GM12878 (cell line): ENCODE data around the gene UTF1. TPM values are rescaled to one million over a fixed set of nuclear protein-coding genes. Genes with fewer than 3 reads are reported as not detected.

Experiments
- ATAC-seq: fragments of 200-7000 bp; cut with Tn5 transposase; 3 replicates; pipeline ENCODE4 v1.9.1; 2020; ENCODE audit warnings: mild to moderate bottlenecking, moderate library complexity
- BruUV-seq: library from RNA; stranded (reverse); fragments of 400-500 nt; replicated peaks from 2 replicates; lab custom pipeline; 2021; lab: Mats Ljungman, UMichigan
- CTCF ChIA-PET: fragments of 300-600 bp; sonication (Branson Sonifier 250); formaldehyde crosslinking; extraction: SDS; loops from one replicate; lab custom pipeline; 2021; ENCODE audit warnings: inconsistent platforms; lab: Yijun Ruan, JAX
- POLR2A ChIA-PET: fragments of 350-600 bp; formaldehyde crosslinking; extraction: SDS; loops from one replicate; lab custom pipeline; 2021; ENCODE audit warnings: inconsistent platforms; lab: Charles Lee
- RAD21 ChIA-PET: fragments of 300-600 bp; sonication (Branson Sonifier 250); formaldehyde crosslinking; loops from one replicate; lab custom pipeline; 2023; ENCODE audit warnings: antibody characterized with exemption; ENCODE audit not compliant: unreplicated experiment; lab: Charles Lee
- SMC1A ChIA-PET: fragments of 300-600 bp; sonication (Branson Sonifier 250); formaldehyde crosslinking; loops from one replicate; lab custom pipeline; 2023; ENCODE audit not compliant: unreplicated experiment, uncharacterized antibody; lab: Charles Lee
- DNase-seq: peaks from one replicate; pipeline ENCODE4 v3.0.0-alpha.2; 2011; ENCODE audit warnings: low read depth, low spot score
- FAIRE-seq: peaks from 3 replicates; lab custom pipeline; 2011; peaks lifted over from hg19 to GRCh38; lab: Jason Lieb, UNC
- H2AFZ ChIP-seq: 2 replicates; pipeline ENCODE4 v1.6.0; 2011; ENCODE audit warnings: low read depth, low read length, control low read depth; ENCODE audit not compliant: control insufficient read depth
- H3K27ac ChIP-seq: 2 replicates; pipeline ENCODE4 v1.5.1; 2011; ENCODE audit warnings: control low read depth; ENCODE audit not compliant: control insufficient read depth, insufficient read depth
- H3K27me3 ChIP-seq, 2 experiments: replicated peaks in 1 of 2; 2 replicates each; pipeline versions ENCODE4 v1.6.0 to v1.6.1; 2011; ENCODE audit warnings: low read length in 1 of 2; ENCODE audit not compliant: control insufficient read depth in 2 of 2, insufficient read depth in 2 of 2
- H3K36me3 ChIP-seq, 2 experiments: 2 replicates each; pipeline ENCODE4 v1.5.1; 2011; ENCODE audit warnings: low read length in 1 of 2; ENCODE audit not compliant: control insufficient read depth in 2 of 2, insufficient read depth in 2 of 2
- H3K4me1 ChIP-seq: 2 replicates; pipeline ENCODE4 v1.6.1; 2011; ENCODE audit warnings: mild to moderate bottlenecking, low read length, moderate library complexity, mixed read lengths; ENCODE audit not compliant: control insufficient read depth, insufficient read depth
- H3K4me2 ChIP-seq: 2 replicates; pipeline ENCODE4 v1.6.0; 2011; ENCODE audit warnings: control low read depth; ENCODE audit not compliant: control insufficient read depth, insufficient read depth
- H3K4me3 ChIP-seq: fragments of 200-600 bp; sonication (generic); 2 replicates; pipeline ENCODE4 v1.5.1; 2016
- H3K79me2 ChIP-seq: 2 replicates; pipeline ENCODE4 v1.6.0; 2011; ENCODE audit warnings: low read length; ENCODE audit not compliant: control insufficient read depth, insufficient read depth
- H3K9ac ChIP-seq: 2 replicates; pipeline ENCODE4 v1.8.0; 2011; ENCODE audit warnings: low read length, control low read depth, mixed read lengths; ENCODE audit not compliant: control insufficient read depth, insufficient read depth
- H3K9me3 ChIP-seq: replicated peaks from 3 replicates; pipeline ENCODE4 v1.5.1; 2011; ENCODE audit warnings: mild to moderate bottlenecking, low read length; ENCODE audit not compliant: control insufficient read depth, insufficient read depth
- H4K20me1 ChIP-seq: 2 replicates; pipeline ENCODE4 v1.6.0; 2011; ENCODE audit not compliant: control insufficient read depth, insufficient read depth
- CHD2 ChIP-seq: IDR thresholded peaks from 2 replicates; pipeline ENCODE4 v1.6.1; 2011; ENCODE audit warnings: low read depth, low read length, improper control_type of control experiment, borderline replicate concordance
- EP300 ChIP-seq, 2 experiments: fragments of 150-350 bp in 1 of 2; IDR thresholded peaks; 2 replicates each; pipeline ENCODE4 v1.6.1; 2011 to 2012; ENCODE audit warnings: low read depth in 2 of 2, low read length in 2 of 2, borderline replicate concordance in 1 of 2, improper control_type of control experiment in 1 of 2, inconsistent platforms in 1 of 2; ENCODE audit not compliant: control insufficient read depth in 1 of 2
- IRF4 ChIP-seq: IDR thresholded peaks from 2 replicates; pipeline ENCODE4 v1.6.1; 2011; ENCODE audit warnings: low read depth, low read length
- MLLT1 ChIP-seq: fragments of 450-650 bp; IDR thresholded peaks from 2 replicates; pipeline ENCODE4 v1.6.1; 2016; ENCODE audit warnings: mild to moderate bottlenecking
- NFIC ChIP-seq: IDR thresholded peaks from 2 replicates; pipeline ENCODE4 v1.6.1; 2012; ENCODE audit warnings: low read depth, mild to moderate bottlenecking, inconsistent platforms, low read length, moderate library complexity
- NFXL1 ChIP-seq: fragments of 450-650 bp; IDR thresholded peaks from 2 replicates; pipeline ENCODE4 v1.6.1; 2017; ENCODE audit warnings: antibody characterized with exemption, mild to moderate bottlenecking, borderline replicate concordance
- NFYB ChIP-seq: IDR thresholded peaks from 2 replicates; pipeline ENCODE4 v1.6.1; 2011; ENCODE audit warnings: low read depth, mild to moderate bottlenecking, low read length, improper control_type of control experiment, moderate library complexity; ENCODE audit not compliant: insufficient read depth
- NR2F1 ChIP-seq: fragments of 450-650 bp; conservative IDR thresholded peaks from 2 replicates; pipeline ENCODE4 v1.6.1; 2017; ENCODE audit warnings: mild to moderate bottlenecking
- POLR2AphosphoS2 ChIP-seq: IDR thresholded peaks from 2 replicates; pipeline ENCODE4 v1.6.1; 2011; ENCODE audit warnings: low read depth, mild to moderate bottlenecking, low read length, improper control_type of control experiment, moderate library complexity
- ZBTB40 ChIP-seq: fragments of 450-650 bp; IDR thresholded peaks from 2 replicates; pipeline ENCODE4 v1.6.1; 2016; ENCODE audit warnings: mild to moderate bottlenecking, moderate library complexity, borderline replicate concordance
- WGBS: methylation state at CpG from one replicate; pipeline ENCODE4 v1.1.6; 2016; ENCODE audit warnings: low lambda C conversion rate; ENCODE audit not compliant: insufficient replicate concordance, insufficient coverage; ENCODE audit errors: missing lambda C conversion rate; 5-methylcytosine and 5-hydroxymethylcytosine counted together
- in situ Hi-C: fragments of 300-500 bp; cut with MboI; formaldehyde crosslinking; loops from 9 replicates; pipeline ENCODE4 v1.14.3; 2018; ENCODE audit warnings: mixed read lengths
- intact Hi-C: fragments of 100-400 bp; cut with micrococcal nuclease; formaldehyde crosslinking; loops from one replicate; pipeline ENCODE4 v1.14.2; 2022; ENCODE audit not compliant: unreplicated experiment
- polyA plus RNA-seq, 11 experiments: library from polyadenylated mRNA; depleted of rRNA in 4 of 11; unstranded in 6 of 11; stranded (reverse) in 5 of 11; fragments of >200 nt; fragmentation: Nextera tagmentation in 4 of 11; fragmentation: Illumina TruSeq in 1 of 11; extraction: Ambion mirVana in 4 of 11; extraction: Trizol in 1 of 11; gene quantifications; 1 replicate in 1 of 11; 2 replicates in 10 of 11; pipeline versions ENCODE4 v1.2.1 to v1.2.3, GENCODE V29; 2011 to 2016; ENCODE audit warnings: inconsistent platforms in 2 of 11, missing spikeins in 2 of 11, low read depth in 1 of 11
- total RNA-seq, 4 experiments: library from RNA; depleted of rRNA in 3 of 4; stranded (reverse); fragments of >200 nt in 3 of 4; fragmentation: Illumina TruSeq in 1 of 4; extraction: Trizol in 1 of 4; gene quantifications; 2 replicates each; pipeline versions ENCODE4 v1.2.1 to v1.2.3, GENCODE V29; 2013 to 2021

Gene UTF1
- total and polyA plus RNA-seq, 10 of the 15 experiments (the other 5 are each of a cell fraction or from before 2014, with no cell fraction given), result not detected

- H3K36me3 ChIP-seq, result no peaks in the 10 kb centered on the region
- TF ChIP-seq MLLT1 (no peak), NR2F1 (no peak), IRF4 (no peak), EP300 (IDR thresholded peaks at IDR 0.05; ENCODE audit: borderline replicate concordance in 1 of 2, control insufficient read depth in 1 of 2, low read depth in 2 of 2, low read length in 2 of 2) (no peak), POLR2AphosphoS2 (no peak), NFXL1 (no peak), ZBTB40 (no peak), NFIC (no peak), NFYB (no peak), CHD2 (no peak)
- TF ChIP-seq, all 136 proteins: peak for 0
- CTCF ChIA-PET, result no interaction called here
- no peak for DNase-seq
- H3K4me3 ChIP-seq, result no peak overlapping the region
- no peak overlapping the region for H3K4me2 ChIP-seq
- H3K27me3 ChIP-seq, result no peaks in the 10 kb centered on the region
- POLR2A ChIA-PET, result no interaction called here
- H3K27ac ChIP-seq, result no peak overlapping the region
- no peak for ATAC-seq
- intact Hi-C loops, result no loop called here
- H3K79me2 ChIP-seq, result no peaks in the 10 kb centered on the region
- H2AFZ ChIP-seq, result no peak overlapping the region
- H4K20me1 ChIP-seq, result no peaks in the 10 kb centered on the region
- no peak overlapping the region for H3K9ac ChIP-seq
- 74% methylated on average over 20 of the region's 26 CpGs for WGBS
- SMC1A ChIA-PET, result no interaction called here
- no peak for FAIRE-seq
- no peaks in the 10 kb centered on the region for H3K9me3 ChIP-seq
- in situ Hi-C loops, result no loop called here
- no peaks in the 10 kb centered on the region for H3K4me1 ChIP-seq
- RAD21 ChIA-PET, result no interaction called here
- no TSS peak for BruUV-seq
Measured at GRCh38 chr10:133198206-133198605, 31.8 kb upstream of the UTF1 start.
